ENCODE measurements around the gene CCDC39. TPM values are rescaled to one million over a fixed set of nuclear protein-coding genes. Genes with fewer than 3 reads are reported as not detected.

CCDC39 gene
- polyA plus RNA-seq, 1 donor (not counting 4 experiments of a cell fraction or from before 2014, with no cell fraction given): not detected

DNA sequence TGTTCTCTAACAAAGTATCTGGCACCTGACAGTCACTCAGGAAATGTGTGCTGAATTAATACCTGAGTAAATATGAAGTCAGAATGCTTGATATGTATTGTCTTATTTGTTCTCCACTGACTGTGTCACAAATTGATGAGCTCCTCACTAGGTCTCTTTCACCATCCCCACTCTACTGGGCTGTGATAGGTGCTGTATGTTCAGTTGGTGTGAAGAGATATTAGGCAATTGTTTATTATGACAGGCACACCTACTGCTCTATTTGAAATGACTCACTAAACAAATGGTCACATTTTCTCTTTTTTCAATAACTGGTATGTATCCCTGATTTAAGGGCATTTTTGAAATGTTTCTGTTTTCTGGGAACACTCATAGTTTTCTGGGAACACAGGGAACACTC, 25.2 kb upstream of the CCDC39 start:
- dilution Hi-C loops (cut with MboI; ENCODE audit: extremely low pct_ligation_motif_present, low sequenced_read_pairs): no loop called here
- no peak overlapping the region for H3K4me2 ChIP-seq (ENCODE audit: control insufficient read depth, extremely low read depth, insufficient read depth, low read depth, low read length)
- no peak overlapping the region for H3K4me3 ChIP-seq (ENCODE audit: control insufficient read depth in 2 of 3, extremely low read depth in 1 of 3, insufficient read depth in 2 of 3, low read depth in 1 of 3, low read length in 3 of 3)
- no peaks in the 10 kb centered on the region for H3K27me3 ChIP-seq (ENCODE audit: control insufficient read depth, extremely low read depth, insufficient read depth, low read length)
- H3K79me2 ChIP-seq (ENCODE audit: control insufficient read depth, insufficient read depth, low read length): no peaks in the 10 kb centered on the region
- H3K4me1 ChIP-seq (ENCODE audit: control insufficient read depth, extremely low read depth, insufficient read depth, low read length): no peaks in the 10 kb centered on the region
- H2AFZ ChIP-seq (ENCODE audit: control insufficient read depth, low read length): no peak overlapping the region
- no peaks in the 10 kb centered on the region for H4K20me1 ChIP-seq (ENCODE audit: control insufficient read depth, extremely low read depth, insufficient read depth, low read length)
- no peaks in the 10 kb centered on the region for H3K9me1 ChIP-seq (ENCODE audit: control insufficient read depth, extremely low read depth, insufficient read depth, low read length)
- no peak overlapping the region for H3K27ac ChIP-seq (ENCODE audit: control insufficient read depth, insufficient read depth, low read length)
- TF ChIP-seq, protein P1, sequence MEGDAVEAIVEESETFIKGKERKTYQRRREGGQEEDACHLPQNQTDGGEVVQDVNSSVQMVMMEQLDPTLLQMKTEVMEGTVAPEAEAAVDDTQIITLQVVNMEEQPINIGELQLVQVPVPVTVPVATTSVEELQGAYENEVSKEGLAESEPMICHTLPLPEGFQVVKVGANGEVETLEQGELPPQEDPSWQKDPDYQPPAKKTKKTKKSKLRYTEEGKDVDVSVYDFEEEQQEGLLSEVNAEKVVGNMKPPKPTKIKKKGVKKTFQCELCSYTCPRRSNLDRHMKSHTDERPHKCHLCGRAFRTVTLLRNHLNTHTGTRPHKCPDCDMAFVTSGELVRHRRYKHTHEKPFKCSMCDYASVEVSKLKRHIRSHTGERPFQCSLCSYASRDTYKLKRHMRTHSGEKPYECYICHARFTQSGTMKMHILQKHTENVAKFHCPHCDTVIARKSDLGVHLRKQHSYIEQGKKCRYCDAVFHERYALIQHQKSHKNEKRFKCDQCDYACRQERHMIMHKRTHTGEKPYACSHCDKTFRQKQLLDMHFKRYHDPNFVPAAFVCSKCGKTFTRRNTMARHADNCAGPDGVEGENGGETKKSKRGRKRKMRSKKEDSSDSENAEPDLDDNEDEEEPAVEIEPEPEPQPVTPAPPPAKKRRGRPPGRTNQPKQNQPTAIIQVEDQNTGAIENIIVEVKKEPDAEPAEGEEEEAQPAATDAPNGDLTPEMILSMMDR (optimal IDR thresholded peaks at IDR 0.05 in 1 of 3, IDR thresholded peaks at IDR 0.05 in 1 of 3, conservative IDR thresholded peaks at IDR 0.05 in 1 of 3; ENCODE audit: extremely low read depth in 1 of 3, insufficient read depth in 2 of 3, low read length in 3 of 3): no peak
- no peak for TF ChIP-seq EZH2 (IDR thresholded peaks at IDR 0.05; ENCODE audit: low read length)
- no peak overlapping the region for H3K9ac ChIP-seq (ENCODE audit: control insufficient read depth, extremely low read depth, insufficient read depth, low read length)
- H3K36me3 ChIP-seq (ENCODE audit: control insufficient read depth in 2 of 2, extremely low read depth in 1 of 2, insufficient read depth in 2 of 2, low read length in 2 of 2): no peaks in the 10 kb centered on the region
- FAIRE-seq: no peak
- no peaks in the 10 kb centered on the region for H3K9me3 ChIP-seq (ENCODE audit: control insufficient read depth, low read depth, low read length)
- DNase-seq (ENCODE audit: low read depth, low spot score): no peak

DNA sequence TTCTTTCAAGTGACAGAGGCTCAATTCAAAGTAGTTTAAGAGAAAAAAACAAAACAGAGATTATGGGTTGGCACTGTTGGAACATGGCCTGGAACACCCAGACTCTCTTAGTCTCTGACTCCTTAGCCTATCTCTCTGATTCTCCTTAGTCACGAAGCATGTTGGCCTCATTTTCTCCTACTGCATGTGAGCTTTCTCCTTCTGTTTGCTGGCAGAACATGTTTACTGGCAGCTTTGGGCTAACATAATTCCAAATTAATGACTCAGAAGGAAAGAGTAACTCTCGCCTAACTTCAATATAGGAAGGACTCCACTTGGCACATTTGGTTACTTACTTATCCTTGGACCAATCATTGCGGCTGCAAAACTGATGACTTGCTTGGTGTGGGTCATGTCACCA, 21.7 kb upstream of the CCDC39 start:
- TF ChIP-seq, protein P1 (optimal IDR thresholded peaks at IDR 0.05 in 1 of 3, IDR thresholded peaks at IDR 0.05 in 1 of 3, conservative IDR thresholded peaks at IDR 0.05 in 1 of 3; ENCODE audit: extremely low read depth in 1 of 3, insufficient read depth in 2 of 3, low read length in 3 of 3): no peak
- no peak for TF ChIP-seq EZH2 (IDR thresholded peaks at IDR 0.05; ENCODE audit: low read length)
- no peaks in the 10 kb centered on the region for H4K20me1 ChIP-seq (ENCODE audit: control insufficient read depth, extremely low read depth, insufficient read depth, low read length)
- H3K27ac ChIP-seq (ENCODE audit: control insufficient read depth, insufficient read depth, low read length): no peak overlapping the region
- no peaks in the 10 kb centered on the region for H3K36me3 ChIP-seq (ENCODE audit: control insufficient read depth in 2 of 2, extremely low read depth in 1 of 2, insufficient read depth in 2 of 2, low read length in 2 of 2)
- no peak overlapping the region for H3K4me2 ChIP-seq (ENCODE audit: control insufficient read depth, extremely low read depth, insufficient read depth, low read depth, low read length)
- H3K9me3 ChIP-seq (ENCODE audit: control insufficient read depth, low read depth, low read length): no peaks in the 10 kb centered on the region
- H3K27me3 ChIP-seq (ENCODE audit: control insufficient read depth, extremely low read depth, insufficient read depth, low read length): no peaks in the 10 kb centered on the region
- no peaks in the 10 kb centered on the region for H3K4me1 ChIP-seq (ENCODE audit: control insufficient read depth, extremely low read depth, insufficient read depth, low read length)
- FAIRE-seq (no peak), DNase-seq (ENCODE audit: low read depth, low spot score) (no peak)
- no peak overlapping the region for H3K4me3 ChIP-seq (ENCODE audit: control insufficient read depth in 2 of 3, extremely low read depth in 1 of 3, insufficient read depth in 2 of 3, low read depth in 1 of 3, low read length in 3 of 3)
- no peak overlapping the region for H2AFZ ChIP-seq (ENCODE audit: control insufficient read depth, low read length)
- no peaks in the 10 kb centered on the region for H3K79me2 ChIP-seq (ENCODE audit: control insufficient read depth, insufficient read depth, low read length)
- H3K9ac ChIP-seq (ENCODE audit: control insufficient read depth, extremely low read depth, insufficient read depth, low read length): no peak overlapping the region
- dilution Hi-C loops (cut with MboI; ENCODE audit: extremely low pct_ligation_motif_present, low sequenced_read_pairs): no loop called here
- H3K9me1 ChIP-seq (ENCODE audit: control insufficient read depth, extremely low read depth, insufficient read depth, low read length): no peaks in the 10 kb centered on the region

Data from keratinocyte (primary cell).